PFSK-1 (cell line): ENCODE measurements around the gene ATP11B.

Experiments
- FOXP2 ChIP-seq: optimal IDR thresholded peaks from 2 replicates; pipeline ENCODE3; 2011; ENCODE audit warnings: borderline replicate concordance, control low read depth, inconsistent platforms; ENCODE audit not compliant: insufficient read depth; ENCODE audit errors: extremely low read length, extremely low read depth
- POLR2AphosphoS5 ChIP-seq: IDR thresholded peaks from 2 replicates; pipeline ENCODE4 v1.6.1; 2012; ENCODE audit warnings: low read depth, mild to moderate bottlenecking, control low read depth, low read length, moderate library complexity
- REST ChIP-seq, 2 experiments: IDR thresholded peaks; 2 replicates each; pipeline versions ENCODE4 v1.6.1 to v1.8.0; 2011 to 2012; ENCODE audit warnings: low read depth in 2 of 2, low read length in 2 of 2, control low read depth in 1 of 2, inconsistent platforms in 1 of 2, mild to moderate bottlenecking in 1 of 2, moderate library complexity in 1 of 2; ENCODE audit not compliant: insufficient read depth in 1 of 2
- SIN3A ChIP-seq: IDR thresholded peaks from 2 replicates; pipeline ENCODE4 v1.6.1; 2012; ENCODE audit warnings: mild to moderate bottlenecking, low read length, moderate library complexity, borderline replicate concordance; ENCODE audit not compliant: insufficient read depth
- TAF1 ChIP-seq: IDR thresholded peaks from 2 replicates; pipeline ENCODE4 v1.6.1; 2012; ENCODE audit warnings: low read length, control low read depth, borderline replicate concordance; ENCODE audit not compliant: insufficient read depth

DNA sequence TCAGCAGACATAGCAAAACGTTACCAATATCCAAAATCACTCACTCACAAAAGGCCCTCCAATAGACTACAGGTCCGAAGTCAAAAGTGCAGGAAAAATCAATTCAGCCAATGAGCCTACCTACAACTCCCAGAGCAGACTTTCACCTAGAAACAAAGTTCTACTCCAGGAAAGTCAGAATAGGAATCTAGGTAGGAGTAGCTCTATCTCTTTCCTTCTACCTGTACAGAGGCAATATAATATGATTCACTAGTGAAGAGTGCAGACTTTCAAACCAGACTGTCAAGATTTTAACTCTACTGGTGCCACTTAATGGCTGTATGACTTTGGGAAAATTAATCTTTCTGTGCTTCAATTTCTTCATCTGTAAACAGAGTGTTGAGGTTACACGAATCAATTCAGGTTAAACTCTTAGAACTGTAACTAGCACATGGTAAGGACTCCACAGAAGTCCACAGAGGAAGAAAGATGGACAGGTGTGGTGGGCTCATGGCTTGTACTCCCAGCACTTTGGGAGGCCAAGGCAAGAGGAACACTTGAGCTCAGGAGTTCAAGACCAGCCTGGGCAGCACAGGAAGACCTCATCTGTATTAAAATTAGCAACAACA is 177.6 kb downstream of the ATP11B start:
- TF ChIP-seq REST (IDR thresholded peaks at IDR 0.05; ENCODE audit: insufficient read depth in 1 of 2, low read depth in 2 of 2, low read length in 2 of 2) = no peak
- TF ChIP-seq POLR2AphosphoS5 = no peak
- TF ChIP-seq FOXP2 = no peak
- no peak for TF ChIP-seq TAF1
- no peak for TF ChIP-seq SIN3A
